ENCODE results near the gene C1RL. TPM values are rescaled to one million over a fixed set of nuclear protein-coding genes. Genes with fewer than 3 reads are reported as not detected.
A peak's percentile ranks its signal among the peaks of the same experiment; 100 is the strongest.

C1RL gene
- total RNA-seq, 4 donors from 2014 or later, result 64.8 to 159 (median 88.2) TPM

GRCh38 chr12:7143564-7143963 lies 34.5 kb upstream of the C1RL start:
- 95% methylated on average over 7 of the region's 7 CpGs for WGBS
- Histone ChIP-seq H3K4me3 (no peak overlapping the region), H3K4me1 (peaks cover 0 to 11% (median 0%) of the 10 kb centered on the region in 4 donors), H3K27ac (replicated peaks in 1 of 4) (no peak overlapping the region), H3K36me3 (peaks cover 0 to 55% (median 10%) of the 10 kb centered on the region in 4 donors), H3K27me3 (no peaks in the 10 kb centered on the region), H3K9me3 (no peaks in the 10 kb centered on the region)
- no peak for TF ChIP-seq EP300 (IDR thresholded peaks at IDR 0.05)
- TF ChIP-seq CTCF (IDR thresholded peaks at IDR 0.05), result no peak
- TF ChIP-seq POLR2A (IDR thresholded peaks at IDR 0.05; ENCODE audit: low read depth), result no peak
- no peak for TF ChIP-seq POLR2AphosphoS5 (IDR thresholded peaks at IDR 0.05)
- no peak for DNase-seq (ENCODE audit: extremely low spot score)
- intact Hi-C loops (cut with DNase I), result no loop called here

- Histone ChIP-seq H3K9me3 (no peaks in the 10 kb centered on the region), H3K4me3 (no peak overlapping the region), H3K27me3 (no peaks in the 10 kb centered on the region), H3K36me3 (peaks cover 0 to 52% (median 7%) of the 10 kb centered on the region in 4 donors), H3K27ac (replicated peaks in 1 of 4) (no peak overlapping the region), H3K4me1 (peaks cover 0 to 11% (median 0%) of the 10 kb centered on the region in 4 donors)
- DNase-seq (ENCODE audit: extremely low spot score), result no peak
- intact Hi-C loops (cut with DNase I), result no loop called here
- TF ChIP-seq POLR2A (IDR thresholded peaks at IDR 0.05; ENCODE audit: low read depth), result no peak
- TF ChIP-seq CTCF (IDR thresholded peaks at IDR 0.05), result no peak
- no peak for TF ChIP-seq POLR2AphosphoS5 (IDR thresholded peaks at IDR 0.05)
- TF ChIP-seq EP300 (IDR thresholded peaks at IDR 0.05), result no peak
- WGBS, result 97% methylated on average over 18 of the region's 18 CpGs
Measured at GRCh38 chr12:7142809-7143465, 33.9 kb upstream of the C1RL start.

GRCh38 chr12:7142056-7142644 lies 33.1 kb upstream of the C1RL start:
- 66% methylated on average over 5 of the region's 5 CpGs for WGBS
- intact Hi-C loops (cut with DNase I), result no loop called here

GRCh38 chr12:7141351-7142005 lies 32.5 kb upstream of the C1RL start:
- H3K4me1 ChIP-seq, result peaks cover 0 to 11% (median 0%) of the 10 kb centered on the region in 4 donors
- no peaks in the 10 kb centered on the region for H3K9me3 ChIP-seq
- peaks cover 0 to 59% (median 16%) of the 10 kb centered on the region in 4 donors for H3K36me3 ChIP-seq
- no peak for DNase-seq (ENCODE audit: extremely low spot score)
- no peak overlapping the region for H3K4me3 ChIP-seq
- 90% methylated on average over 7 of the region's 7 CpGs for WGBS
- intact Hi-C loops (cut with DNase I), result no loop called here
- no peak overlapping the region for H3K27ac ChIP-seq (replicated peaks in 1 of 4)
- H3K27me3 ChIP-seq, result no peaks in the 10 kb centered on the region
- TF ChIP-seq POLR2AphosphoS5 (IDR thresholded peaks at IDR 0.05) (no peak), EP300 (IDR thresholded peaks at IDR 0.05) (no peak), CTCF (IDR thresholded peaks at IDR 0.05) (no peak), POLR2A (IDR thresholded peaks at IDR 0.05; ENCODE audit: low read depth) (no peak)

More at GRCh38 chr12:7142056-7142644, 33.1 kb upstream of the C1RL start:
- TF ChIP-seq EP300 (IDR thresholded peaks at IDR 0.05) (no peak), POLR2AphosphoS5 (IDR thresholded peaks at IDR 0.05) (no peak), POLR2A (IDR thresholded peaks at IDR 0.05; ENCODE audit: low read depth) (no peak), CTCF (IDR thresholded peaks at IDR 0.05) (peak; percentile 43 to 67 (median 55))
- Histone ChIP-seq H3K27me3 (no peaks in the 10 kb centered on the region), H3K36me3 (peaks cover 0 to 57% (median 9%) of the 10 kb centered on the region in 4 donors), H3K4me1 (peaks cover 0 to 11% (median 0%) of the 10 kb centered on the region in 4 donors), H3K27ac (replicated peaks in 1 of 4) (no peak overlapping the region), H3K9me3 (no peaks in the 10 kb centered on the region), H3K4me3 (no peak overlapping the region)
- DNase-seq (ENCODE audit: extremely low spot score), result no peak

Measured in esophagus muscularis mucosa (tissue), 4 donors.